ENCODE measurements around the gene CSPG5.

DNA sequence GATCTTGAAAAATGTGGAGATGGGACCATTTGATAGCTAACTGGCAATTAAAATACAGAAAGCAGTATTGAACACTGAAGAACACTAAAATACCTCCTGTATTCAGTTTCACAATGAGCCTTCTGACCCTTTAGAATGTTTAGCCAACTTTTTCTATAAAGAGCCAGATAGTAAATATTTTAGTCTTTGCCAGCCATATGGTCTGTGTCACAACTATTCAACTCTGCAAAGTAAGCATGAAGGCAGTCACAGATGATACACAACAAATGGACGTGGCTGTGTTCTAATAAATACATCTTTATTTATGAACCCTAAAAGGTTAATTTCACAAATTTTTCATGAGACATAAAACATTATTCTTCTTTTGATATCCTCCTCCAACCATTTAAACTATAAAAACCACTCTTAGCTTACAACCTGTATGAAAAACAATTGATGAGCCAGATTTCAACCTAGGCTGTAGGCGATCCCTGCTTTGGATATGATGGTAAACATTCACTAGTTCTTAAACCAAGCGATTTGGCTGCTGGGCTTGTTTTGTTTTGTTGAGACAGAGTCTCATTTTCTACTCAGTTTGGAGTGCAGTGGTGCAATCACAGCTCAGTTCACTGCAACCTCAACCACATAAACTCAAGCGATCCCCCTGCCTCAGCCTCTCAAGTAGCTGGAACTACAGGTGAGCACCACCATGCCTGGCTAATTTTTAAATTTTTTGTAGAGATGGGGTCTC, 13.6 kb upstream of the CSPG5 start:
- TF ChIP-seq ZNF24 (tag by site-specific recombination; IDR thresholded peaks at IDR 0.05): no peak
- no peak for TF ChIP-seq CTCF (tag by site-specific recombination; IDR thresholded peaks at IDR 0.05)
- TF ChIP-seq ZNF10 (tag by site-specific recombination; IDR thresholded peaks at IDR 0.05): no peak
- no peak for TF ChIP-seq ZBTB21 (tag by site-specific recombination; IDR thresholded peaks at IDR 0.05)
- TF ChIP-seq ZFP69B (tag by site-specific recombination; IDR thresholded peaks at IDR 0.05): no peak
- no peak for TF ChIP-seq REPIN1 (tag by site-specific recombination; IDR thresholded peaks at IDR 0.05; ENCODE audit: low read depth)
- no peak for TF ChIP-seq ZNF138 (tag by site-specific recombination; IDR thresholded peaks at IDR 0.05; ENCODE audit: borderline replicate concordance)
- TF ChIP-seq ZNF660 (tag by site-specific recombination; IDR thresholded peaks at IDR 0.05): no peak
- no peak for TF ChIP-seq ZNF274 (IDR thresholded peaks at IDR 0.05; ENCODE audit: low read length)
- TF ChIP-seq ZNF274 (tag by site-specific recombination; IDR thresholded peaks at IDR 0.05; ENCODE audit: borderline replicate concordance): no peak
